Tibial nerve (tissue), 3 donors: ENCODE results near the gene AP1G2.

Experiments used
- POLR2A ChIP-seq, 2 donors: fragments of 450-650 bp; IDR thresholded peaks; one replicate each; pipeline ENCODE4 v1.6.1; 2017; ENCODE audit warnings: antibody characterized with exemption in 2 of 2, mild to moderate bottlenecking in 2 of 2, moderate library complexity in 2 of 2
- TF ChIP-seq, protein P1 (sequence below), 5 experiments: fragments of 200-600 bp in 3 of 5; fragments of 450-650 bp in 2 of 5; sonication (generic) in 3 of 5; IDR thresholded peaks; one replicate each; pipeline ENCODE4 v1.5.1; 2016 to 2019; ENCODE audit warnings: antibody characterized with exemption in 5 of 5, mild to moderate bottlenecking in 3 of 5, moderate library complexity in 2 of 5

DNA sequence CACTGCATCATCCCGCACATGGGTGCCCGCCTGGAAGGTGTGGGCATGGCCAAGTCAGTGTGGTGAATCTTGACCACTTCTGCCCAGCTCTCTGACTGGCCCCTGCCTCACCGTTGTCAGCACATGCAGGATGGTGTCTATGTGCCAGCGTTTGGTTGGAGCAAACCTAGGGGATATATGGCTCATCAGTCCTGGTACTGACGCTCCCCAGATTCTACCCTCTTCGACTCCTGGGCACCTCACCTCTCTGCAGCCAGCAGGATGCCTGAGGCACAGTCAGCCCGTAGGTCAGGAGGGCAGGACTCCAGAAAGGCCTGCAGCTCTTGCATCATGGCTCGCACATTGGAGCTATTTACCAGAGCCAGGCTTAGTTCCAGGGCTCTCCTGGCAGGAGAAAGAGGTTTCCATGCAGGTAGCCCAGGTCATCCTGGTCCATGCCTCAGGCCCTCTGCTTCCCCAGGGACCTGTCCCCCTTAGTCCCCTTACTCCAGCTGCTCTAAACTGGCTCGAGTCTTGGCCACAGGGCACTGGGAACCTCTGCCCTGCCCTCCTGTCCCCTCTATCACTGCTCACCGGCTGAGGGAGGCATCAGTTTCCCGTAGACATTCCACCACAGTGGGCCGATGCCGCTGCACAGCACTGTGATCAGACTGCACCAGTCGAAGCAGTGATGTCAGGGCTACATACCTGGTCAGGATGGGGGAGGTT, 4.0 kb downstream of the AP1G2 start:
- TF ChIP-seq, protein P1, sequence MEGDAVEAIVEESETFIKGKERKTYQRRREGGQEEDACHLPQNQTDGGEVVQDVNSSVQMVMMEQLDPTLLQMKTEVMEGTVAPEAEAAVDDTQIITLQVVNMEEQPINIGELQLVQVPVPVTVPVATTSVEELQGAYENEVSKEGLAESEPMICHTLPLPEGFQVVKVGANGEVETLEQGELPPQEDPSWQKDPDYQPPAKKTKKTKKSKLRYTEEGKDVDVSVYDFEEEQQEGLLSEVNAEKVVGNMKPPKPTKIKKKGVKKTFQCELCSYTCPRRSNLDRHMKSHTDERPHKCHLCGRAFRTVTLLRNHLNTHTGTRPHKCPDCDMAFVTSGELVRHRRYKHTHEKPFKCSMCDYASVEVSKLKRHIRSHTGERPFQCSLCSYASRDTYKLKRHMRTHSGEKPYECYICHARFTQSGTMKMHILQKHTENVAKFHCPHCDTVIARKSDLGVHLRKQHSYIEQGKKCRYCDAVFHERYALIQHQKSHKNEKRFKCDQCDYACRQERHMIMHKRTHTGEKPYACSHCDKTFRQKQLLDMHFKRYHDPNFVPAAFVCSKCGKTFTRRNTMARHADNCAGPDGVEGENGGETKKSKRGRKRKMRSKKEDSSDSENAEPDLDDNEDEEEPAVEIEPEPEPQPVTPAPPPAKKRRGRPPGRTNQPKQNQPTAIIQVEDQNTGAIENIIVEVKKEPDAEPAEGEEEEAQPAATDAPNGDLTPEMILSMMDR (IDR thresholded peaks at IDR 0.05): no peak
- no peak for TF ChIP-seq POLR2A (IDR thresholded peaks at IDR 0.05)
